HG03196 (cell line): ENCODE measurements around the gene RD3L.

Experiments used
- ATAC-seq: cut with Tn5 transposase; IDR thresholded peaks from one replicate; pipeline ENCODE4 v1.9.1; 2021; ENCODE audit not compliant: unreplicated experiment

RD3L gene

DNA sequence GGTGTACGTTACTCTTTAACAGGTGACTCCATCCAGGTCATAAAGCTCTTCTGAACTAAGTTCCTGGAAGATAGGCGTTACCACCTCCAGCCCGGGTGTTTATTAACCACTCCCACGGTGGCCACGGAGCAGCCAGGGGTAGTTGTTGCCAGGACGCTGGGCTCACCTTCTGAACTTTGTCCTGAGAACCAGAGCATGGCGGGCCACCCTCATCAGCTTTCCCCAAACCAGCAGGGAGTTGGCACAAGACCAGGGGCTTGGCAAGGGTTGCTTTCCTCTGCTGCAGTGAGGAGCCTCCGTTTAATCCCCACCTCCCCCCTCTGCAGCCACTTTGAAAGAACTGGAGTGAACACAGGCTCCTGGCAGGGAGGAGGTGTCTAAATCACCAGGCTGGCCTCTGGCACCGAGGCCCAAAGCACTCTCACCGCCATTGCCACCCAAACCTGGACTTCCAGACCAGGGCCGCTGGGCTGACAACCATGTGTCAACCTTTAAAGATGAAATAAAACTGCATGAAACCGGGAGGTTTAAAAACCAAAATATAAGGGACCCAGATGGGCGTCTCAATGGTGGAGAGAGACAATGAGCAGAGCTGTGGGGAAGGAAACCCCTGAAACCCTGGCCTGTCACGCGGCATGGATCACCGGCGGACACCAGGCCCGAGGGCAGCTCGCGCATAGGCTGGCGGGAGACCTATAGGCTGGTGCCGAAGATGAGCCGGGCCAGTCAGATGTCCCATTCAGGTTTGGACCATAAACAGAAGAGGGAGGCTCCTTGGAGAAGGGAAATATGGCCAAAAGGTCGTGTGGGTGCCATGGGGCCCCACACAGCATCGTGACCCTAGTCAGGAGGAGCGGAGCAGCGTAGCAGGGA, 45.0 kb downstream of the RD3L start:
- ATAC-seq = no peak

DNA sequence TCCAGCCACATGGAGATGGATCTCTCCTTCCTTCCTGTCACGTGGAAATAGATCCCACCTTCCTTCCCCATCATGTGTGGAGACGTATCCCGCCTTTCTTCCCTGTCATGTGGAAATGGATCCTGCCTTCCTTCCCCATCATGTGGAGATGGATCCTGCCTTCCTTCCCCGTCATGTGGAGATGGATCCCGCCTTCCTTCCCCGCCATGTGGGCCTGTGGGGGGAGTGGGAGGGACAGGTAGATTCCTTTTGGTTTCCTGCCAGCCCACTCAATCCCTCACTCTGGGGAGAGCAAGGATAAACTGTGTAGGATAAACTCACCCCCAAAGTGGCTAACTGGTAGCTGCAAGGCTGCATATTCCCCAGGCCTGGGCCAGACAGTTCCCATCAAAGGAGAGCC, 45.8 kb downstream of the RD3L start:
- no peak for ATAC-seq

DNA sequence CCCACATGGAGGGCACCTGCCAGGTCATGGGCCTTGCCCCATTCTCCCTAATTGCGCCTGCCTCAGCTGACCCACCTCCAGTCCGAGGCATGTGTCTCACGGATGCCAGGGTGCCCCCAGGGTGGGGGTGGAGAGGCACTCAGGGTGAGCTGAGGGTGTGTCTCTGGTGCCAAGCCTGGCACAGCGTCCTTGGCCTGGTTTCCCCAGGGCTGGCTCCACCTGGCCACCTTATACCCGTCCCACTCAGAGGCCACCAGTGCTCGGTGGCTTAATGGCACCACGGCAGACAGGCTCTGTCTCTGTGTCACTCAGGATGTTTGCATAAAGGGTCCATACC, 47.6 kb downstream of the RD3L start:
- ATAC-seq = no peak

DNA sequence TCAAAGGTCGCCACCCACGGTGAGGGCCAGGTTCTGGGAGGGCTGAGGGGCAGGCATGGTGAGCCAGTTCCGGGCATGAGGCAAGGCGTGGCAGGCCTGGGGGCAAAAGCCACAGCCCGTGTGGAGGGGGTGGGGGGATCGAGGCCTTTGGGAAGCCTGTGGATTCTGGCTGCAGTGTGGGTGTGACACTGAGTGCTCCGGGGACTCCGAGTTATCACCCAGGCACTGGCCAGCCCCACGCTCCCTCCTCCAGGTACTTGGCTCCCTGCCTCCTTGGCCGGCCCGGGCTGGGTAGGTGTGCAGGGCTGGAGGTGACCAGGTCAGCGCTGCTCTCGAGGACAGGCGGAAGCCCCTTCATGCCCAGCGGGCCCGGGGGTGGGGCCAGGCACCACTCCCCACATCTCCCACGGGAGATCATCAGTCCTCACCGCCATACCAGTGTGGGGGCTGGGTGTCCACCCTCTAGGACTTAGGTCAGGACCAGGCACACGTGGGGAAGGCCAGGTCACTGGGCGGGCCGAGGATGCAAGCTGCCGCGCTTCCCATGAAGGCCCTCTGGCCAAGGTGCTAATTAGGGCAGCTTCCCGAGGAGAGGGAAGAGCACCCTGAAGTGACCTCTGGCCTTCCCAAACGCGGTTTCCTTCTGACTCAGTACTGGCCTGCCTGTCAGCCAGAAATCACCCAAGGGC, 48.2 kb downstream of the RD3L start:
- no peak for ATAC-seq

DNA sequence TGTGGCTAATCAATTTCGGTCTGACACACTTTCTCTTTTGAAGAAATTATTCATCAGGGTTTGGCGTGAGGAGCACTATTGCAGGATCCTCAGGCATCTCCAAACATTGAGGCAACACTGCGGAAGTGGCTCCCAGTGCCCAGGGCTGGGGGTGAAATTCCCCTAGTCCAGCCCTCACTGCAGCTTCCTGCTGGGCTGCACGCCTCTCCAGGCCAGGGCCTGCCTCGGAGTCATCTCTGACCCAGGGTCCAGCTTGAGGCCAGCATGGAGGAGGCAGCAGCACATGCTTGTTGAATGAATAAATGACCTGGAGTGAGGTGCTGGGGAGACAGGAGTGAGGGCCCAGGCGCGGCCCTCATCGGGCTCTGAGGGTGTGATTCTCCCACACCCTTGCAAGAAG, 50.1 kb downstream of the RD3L start:
- no peak for ATAC-seq

DNA sequence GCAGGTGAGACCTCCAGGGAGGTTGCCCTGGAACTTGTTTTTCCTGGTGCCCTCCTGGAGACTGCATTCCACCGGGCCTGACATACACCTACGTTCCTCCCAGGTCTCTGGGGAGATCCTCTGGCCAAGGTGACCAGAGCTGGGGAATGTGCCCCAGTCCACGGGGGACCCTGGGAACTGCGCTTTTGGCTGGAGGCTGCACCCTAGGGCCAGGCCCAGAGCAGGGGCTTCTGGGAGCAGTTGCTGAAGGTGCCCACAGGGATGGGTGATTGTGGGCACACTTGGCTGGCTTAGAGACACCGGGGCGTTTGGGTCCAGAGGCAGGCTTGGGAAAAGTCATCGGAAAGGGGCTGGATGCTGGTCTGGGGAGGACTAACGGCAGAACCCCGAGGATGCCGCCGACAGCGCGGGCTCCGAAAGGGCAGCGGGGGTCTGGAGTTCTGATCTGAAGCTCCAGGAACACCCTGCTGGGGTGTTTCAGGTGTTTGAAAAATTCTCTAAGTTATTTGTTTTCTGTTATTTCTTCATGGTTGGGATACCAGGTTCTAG, 50.6 kb downstream of the RD3L start:
- no peak for ATAC-seq

DNA sequence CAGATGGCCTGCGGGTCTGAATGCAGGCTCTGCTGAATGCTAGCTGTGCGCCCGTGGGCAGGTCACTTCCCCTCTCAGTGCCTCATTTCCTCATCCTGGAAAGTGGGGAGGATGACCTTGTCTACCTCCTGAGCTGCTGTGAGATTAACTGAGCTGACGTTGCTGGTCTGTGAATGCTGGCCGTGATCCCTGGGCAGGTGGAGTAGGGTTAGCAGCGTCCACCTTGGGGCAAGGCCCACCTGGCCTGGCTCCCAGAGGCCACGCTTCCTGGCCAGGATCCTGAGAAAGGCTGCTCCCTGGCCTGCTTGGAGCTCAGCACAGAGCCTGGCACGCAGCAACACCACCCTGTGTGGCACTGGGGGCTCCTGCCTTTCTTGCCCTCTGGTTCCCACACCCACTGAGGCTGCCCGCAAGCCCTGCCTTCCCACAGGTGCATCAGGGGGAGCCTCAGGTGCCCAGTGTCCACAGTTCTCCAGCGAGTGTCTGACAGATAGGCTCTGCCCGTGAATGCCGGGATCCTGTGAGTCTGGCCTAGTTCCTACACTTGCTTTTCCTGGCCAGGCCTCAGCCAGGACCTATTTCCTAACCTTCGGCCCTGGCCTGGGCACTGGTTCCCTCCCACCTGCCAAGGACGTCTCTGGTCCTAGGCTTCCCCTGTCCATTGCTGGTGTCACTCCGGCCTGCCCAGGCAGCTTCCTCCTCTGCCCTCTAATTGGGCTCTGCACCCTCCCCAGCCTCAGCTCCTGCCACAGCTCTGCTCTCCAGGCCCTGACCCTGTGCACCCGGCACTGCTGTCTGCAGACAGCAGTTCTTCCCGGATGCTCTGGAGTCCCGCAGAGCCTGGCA, 51.3 kb downstream of the RD3L start:
- ATAC-seq = no peak
